A549 (cell line): ENCODE results near the gene SLC25A10. TPM values are rescaled to one million over a fixed set of nuclear protein-coding genes. Genes with fewer than 3 reads are reported as not detected.

Experiments
- ATAC-seq, 2 experiments: fragments of 200-7000 bp in 1 of 2; fragments of >200 bp in 1 of 2; cut with Nextera tagmentation in 1 of 2; cut with Tn5 transposase in 1 of 2; 3 replicates each; pipeline versions ENCODE4 v1.8.0 to v1.9.1; 2018 to 2020; ENCODE audit warnings: mild to moderate bottlenecking in 1 of 2, moderate library complexity in 1 of 2
- CTCF ChIA-PET: fragments of 300-600 bp; sonication (Branson Sonifier 250); formaldehyde crosslinking; extraction: SDS; loops from one replicate; lab custom pipeline; 2021; ENCODE audit warnings: antibody characterized with exemption, inconsistent platforms; lab: Yijun Ruan, JAX
- POLR2A ChIA-PET: fragments of 350-600 bp; formaldehyde crosslinking; extraction: SDS; loops from one replicate; lab custom pipeline; 2021; ENCODE audit warnings: antibody characterized with exemption, inconsistent platforms; lab: Yijun Ruan, JAX
- DNase-seq, 2 experiments: peaks; one replicate each; pipeline versions ENCODE4 v3.0.0 to v3.0.0-alpha.2; 2011 to 2016; ENCODE audit warnings: low read depth in 1 of 2, low spot score in 1 of 2
- FAIRE-seq: peaks from 2 replicates; lab custom pipeline; 2011; peaks lifted over from hg19 to GRCh38; lab: Jason Lieb, UNC
- H3K27ac ChIP-seq, 2 experiments: fragments of >200 bp; sonication (Bioruptor Twin); formaldehyde crosslinking; 3 replicates each; pipeline ENCODE4 v1.5.1; 2016 to 2017
- H3K4me1 ChIP-seq: fragments of >200 bp; sonication (Bioruptor Twin); formaldehyde crosslinking; 3 replicates; pipeline ENCODE4 v1.6.1; 2016
- H3K4me2 ChIP-seq: fragments of >200 bp; sonication (Bioruptor Twin); formaldehyde crosslinking; 3 replicates; pipeline ENCODE4 v1.6.1; 2016
- H3K4me3 ChIP-seq: fragments of >200 bp; sonication (Bioruptor Twin); formaldehyde crosslinking; 3 replicates; pipeline ENCODE4 v1.5.1; 2016
- H3K9me3 ChIP-seq: fragments of >200 bp; sonication (Bioruptor Twin); formaldehyde crosslinking; 3 replicates; pipeline ENCODE4 v1.6.1; 2016
- CBX2 ChIP-seq: fragments of 200-600 bp; sonication (generic); IDR thresholded peaks from 2 replicates; pipeline ENCODE4 v1.6.1; 2016; ENCODE audit warnings: low read depth, mild to moderate bottlenecking, borderline replicate concordance
- CHD2 ChIP-seq: fragments of 150-350 bp; IDR thresholded peaks from 2 replicates; pipeline ENCODE4 v1.6.1; 2014; ENCODE audit warnings: low read length; ENCODE audit not compliant: partially characterized antibody
- CHD4 ChIP-seq: fragments of 200-600 bp; sonication (generic); IDR thresholded peaks from 2 replicates; pipeline ENCODE4 v1.6.1; 2016; ENCODE audit warnings: antibody characterized with exemption, mild to moderate bottlenecking, borderline replicate concordance
- ESRRA ChIP-seq: fragments of 150-350 bp; IDR thresholded peaks from 2 replicates; pipeline ENCODE4 v1.6.1; 2014; ENCODE audit warnings: mild to moderate bottlenecking, low read length, borderline replicate concordance
- FOSB ChIP-seq: fragments of 250-450 bp; sonication (Bioruptor Pico); IDR thresholded peaks from 2 replicates; pipeline ENCODE4 v1.5.0; 2020; ENCODE audit warnings: mild to moderate bottlenecking, moderate library complexity
- HOXB5 ChIP-seq: fragments of 250-450 bp; sonication (Bioruptor Pico); IDR thresholded peaks from 2 replicates; pipeline ENCODE4 v1.5.0; 2020; ENCODE audit warnings: mild to moderate bottlenecking, moderate library complexity
- JUNB ChIP-seq: fragments of >200 bp; sonication (Bioruptor Twin); formaldehyde crosslinking; IDR thresholded peaks from 2 replicates; pipeline ENCODE4 v1.6.1; 2016
- KDM1A ChIP-seq: fragments of 200-600 bp; sonication (generic); IDR thresholded peaks from 2 replicates; pipeline ENCODE4 v1.6.1; 2016; ENCODE audit warnings: low read depth, mild to moderate bottlenecking
- PHF8 ChIP-seq: fragments of 200-600 bp; sonication (generic); IDR thresholded peaks from 2 replicates; pipeline ENCODE4 v1.6.1; 2016; ENCODE audit warnings: low read depth, mild to moderate bottlenecking, antibody characterized with exemption, moderate library complexity, borderline replicate concordance
- RAD21 ChIP-seq, 2 experiments: fragments of >200 bp in 1 of 2; sonication (Bioruptor Twin) in 1 of 2; formaldehyde crosslinking in 1 of 2; IDR thresholded peaks in 1 of 2; conservative IDR thresholded peaks in 1 of 2; 2 replicates in 1 of 2; 3 replicates in 1 of 2; pipeline ENCODE4 v1.6.1; 2012 to 2018; ENCODE audit warnings: inconsistent platforms in 1 of 2
- RARB ChIP-seq: fragments of 250-450 bp; sonication (Bioruptor Pico); IDR thresholded peaks from 2 replicates; pipeline ENCODE4 v1.8.0; 2021; ENCODE audit warnings: mild to moderate bottlenecking, moderate library complexity
- RFX5 ChIP-seq: fragments of 450-650 bp; IDR thresholded peaks from 2 replicates; pipeline ENCODE4 v1.7.1; 2014; ENCODE audit warnings: antibody characterized with exemption, mild to moderate bottlenecking, moderate library complexity
- SMC3 ChIP-seq: fragments of >200 bp; sonication (Bioruptor Twin); formaldehyde crosslinking; IDR thresholded peaks from 3 replicates; pipeline ENCODE4 v1.6.1; 2018; ENCODE audit warnings: inconsistent platforms
- TFCP2L1 ChIP-seq: fragments of 250-450 bp; sonication (Bioruptor Pico); IDR thresholded peaks from 2 replicates; pipeline ENCODE4 v1.5.0; 2021; ENCODE audit warnings: mild to moderate bottlenecking
- ZFP36 ChIP-seq: fragments of 450-650 bp; IDR thresholded peaks from 2 replicates; pipeline ENCODE4 v1.6.1; 2014; ENCODE audit warnings: borderline replicate concordance; ENCODE audit not compliant: partially characterized antibody
- ZNF302 ChIP-seq: fragments of 250-450 bp; sonication (Bioruptor Pico); IDR thresholded peaks from 2 replicates; pipeline ENCODE4 v1.9.0; 2021; ENCODE audit warnings: inconsistent platforms, mild to moderate bottlenecking, moderate library complexity
- ZSCAN20 ChIP-seq: fragments of 250-450 bp; sonication (Bioruptor Pico); IDR thresholded peaks from 2 replicates; pipeline ENCODE4 v1.8.0; 2022; ENCODE audit warnings: mild to moderate bottlenecking, moderate library complexity
- WGBS: methylation state at CpG from one replicate; pipeline ENCODE4 v1.1.6; 2017; ENCODE audit errors: missing lambda C conversion rate; 5-methylcytosine and 5-hydroxymethylcytosine counted together
- polyA plus RNA-seq, 4 experiments: library from polyadenylated mRNA; depleted of rRNA in 3 of 4; stranded (reverse); fragments of >200 nt; fragmentation: RNase III in 1 of 4; extraction: RNeasy Plus Mini Kit Qiagen cat#74134 plus additional on column Dnase treatment in 1 of 4; gene quantifications; 2 replicates in 3 of 4; 3 replicates in 1 of 4; pipeline ENCODE4 v1.2.3, GENCODE V29; 2011 to 2017
- TF ChIP-seq, protein P1 (sequence below): IDR thresholded peaks from 2 replicates; pipeline ENCODE4 v1.6.1; 2012
- TF ChIP-seq, protein P2 (sequence below): IDR thresholded peaks from 2 replicates; pipeline ENCODE4 v1.6.1; 2012; ENCODE audit warnings: low read depth, borderline replicate concordance
- TF ChIP-seq, protein P3 (sequence below): fragments of >200 bp; sonication (Bioruptor Twin); formaldehyde crosslinking; IDR thresholded peaks from 3 replicates; pipeline ENCODE4 v1.5.1; 2016
- TF ChIP-seq, protein P4 (sequence below): fragments of 200-600 bp; sonication (generic); IDR thresholded peaks from 2 replicates; pipeline ENCODE4 v1.6.1; 2016; ENCODE audit warnings: antibody characterized with exemption, mild to moderate bottlenecking, moderate library complexity
- TF ChIP-seq, protein P5 (sequence below): fragments of >200 bp; sonication (Bioruptor Twin); formaldehyde crosslinking; IDR thresholded peaks from 2 replicates; pipeline ENCODE4 v1.6.1; 2016

Gene SLC25A10
- polyA plus RNA-seq, 2 of the 4 experiments (the other 2 are of a cell fraction): 20.0 to 47.0 TPM

DNA sequence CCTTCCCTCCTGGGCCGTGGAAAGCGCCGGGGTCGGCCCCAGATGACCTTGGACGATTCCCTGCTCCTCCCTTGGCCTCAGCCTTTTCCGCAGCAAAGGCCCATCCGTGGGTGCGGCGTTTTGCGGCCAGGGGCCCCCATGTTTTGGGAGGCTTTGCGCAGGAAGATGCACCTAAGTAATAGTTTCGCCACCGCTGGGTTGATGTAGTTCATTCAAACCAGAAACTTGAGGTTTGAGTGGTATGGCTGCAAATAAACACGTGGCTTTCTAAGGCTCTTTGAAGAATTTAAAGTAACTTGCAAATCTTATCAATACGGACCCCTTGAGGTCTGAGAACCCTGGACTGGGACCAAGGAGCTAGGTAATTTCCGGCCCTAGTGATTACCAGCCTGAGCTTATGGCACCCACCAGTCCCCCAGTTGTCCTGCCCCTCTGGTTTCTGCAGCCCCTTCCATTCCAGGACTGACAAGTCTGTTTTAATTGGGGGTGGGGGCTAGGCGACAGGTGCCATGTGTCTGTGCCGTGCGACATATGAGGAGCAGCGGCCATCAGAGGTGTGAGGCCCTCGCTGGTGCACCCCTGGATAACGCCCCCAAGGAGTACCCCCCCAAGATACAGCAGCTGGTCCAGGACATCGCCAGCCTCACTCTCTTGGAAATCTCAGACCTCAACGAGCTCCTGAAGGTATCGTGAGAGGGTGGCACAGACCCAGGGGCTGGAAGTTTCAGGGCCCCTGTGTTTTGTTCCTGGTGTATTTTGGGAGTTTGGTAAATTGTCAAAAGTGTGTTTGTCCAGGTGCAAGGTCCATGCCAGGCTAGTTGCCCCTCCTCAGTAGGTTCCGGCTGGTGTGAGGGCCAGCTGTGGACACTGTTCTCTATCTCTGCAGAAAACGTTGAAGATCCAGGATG, 8.1 kb upstream of the SLC25A10 start:
- DNase-seq (no peak), FAIRE-seq (no peak), ATAC-seq (no peak; a peak in 1 of 6 replicates)
- peak overlapping the region; percentile 97 to 98 for H3K27ac ChIP-seq
- peak overlapping the region; percentile 89 for H3K4me2 ChIP-seq
- ChIA-PET POLR2A (interaction anchor here (0.6 to 3.7 kb wide), 10 partner anchors 9 to 129 kb away, joined by 3 to 42 read pairs (median 4); partner anchors contain the start of genes ARL16, HGS, MCRIP1 and SLC25A10), CTCF (interaction anchor here (0.7 to 2.9 kb wide), 10 partner anchors 8 to 103 kb away, joined by 3 to 19 read pairs (median 4); partner anchors contain the start of genes ARL16 and HGS)
- H3K4me1 ChIP-seq: peaks cover 22% of the 10 kb centered on the region
- 16% methylated on average over 25 of the region's 27 CpGs for WGBS
- TF ChIP-seq, protein P1, sequence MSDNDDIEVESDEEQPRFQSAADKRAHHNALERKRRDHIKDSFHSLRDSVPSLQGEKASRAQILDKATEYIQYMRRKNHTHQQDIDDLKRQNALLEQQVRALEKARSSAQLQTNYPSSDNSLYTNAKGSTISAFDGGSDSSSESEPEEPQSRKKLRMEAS: no peak
- TF ChIP-seq PHF8: 0 out of 2 replicates have a peak, but pooled peaks have one; percentile 3
- no peaks in the 10 kb centered on the region for H3K9me3 ChIP-seq
- peak overlapping the region; percentile 90 for H3K4me3 ChIP-seq

GRCh38 chr17:81705518-81706231, 6.4 kb upstream of the SLC25A10 start:
- FAIRE-seq (no peak), DNase-seq (no peak), ATAC-seq (no peak)
- H3K4me1 ChIP-seq: peaks cover 20% of the 10 kb centered on the region
- no peak overlapping the region for H3K27ac ChIP-seq
- H3K9me3 ChIP-seq: no peaks in the 10 kb centered on the region
- no peak overlapping the region for H3K4me2 ChIP-seq
- TF ChIP-seq CHD2: no peak
- no peak for TF ChIP-seq RARB (CRISPR knock-in tag)
- TF ChIP-seq RAD21 (conservative IDR thresholded peaks at IDR 0.05 in 1 of 2, IDR thresholded peaks at IDR 0.05 in 1 of 2): no peak
- TF ChIP-seq CHD4: no peak
- TF ChIP-seq HOXB5 (CRISPR knock-in tag): no peak
- TF ChIP-seq, protein P2, sequence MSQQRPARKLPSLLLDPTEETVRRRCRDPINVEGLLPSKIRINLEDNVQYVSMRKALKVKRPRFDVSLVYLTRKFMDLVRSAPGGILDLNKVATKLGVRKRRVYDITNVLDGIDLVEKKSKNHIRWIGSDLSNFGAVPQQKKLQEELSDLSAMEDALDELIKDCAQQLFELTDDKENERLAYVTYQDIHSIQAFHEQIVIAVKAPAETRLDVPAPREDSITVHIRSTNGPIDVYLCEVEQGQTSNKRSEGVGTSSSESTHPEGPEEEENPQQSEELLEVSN: no peak
- no peak for TF ChIP-seq ZSCAN20 (CRISPR knock-in tag)
- TF ChIP-seq ESRRA: no peak
- TF ChIP-seq, protein P3, sequence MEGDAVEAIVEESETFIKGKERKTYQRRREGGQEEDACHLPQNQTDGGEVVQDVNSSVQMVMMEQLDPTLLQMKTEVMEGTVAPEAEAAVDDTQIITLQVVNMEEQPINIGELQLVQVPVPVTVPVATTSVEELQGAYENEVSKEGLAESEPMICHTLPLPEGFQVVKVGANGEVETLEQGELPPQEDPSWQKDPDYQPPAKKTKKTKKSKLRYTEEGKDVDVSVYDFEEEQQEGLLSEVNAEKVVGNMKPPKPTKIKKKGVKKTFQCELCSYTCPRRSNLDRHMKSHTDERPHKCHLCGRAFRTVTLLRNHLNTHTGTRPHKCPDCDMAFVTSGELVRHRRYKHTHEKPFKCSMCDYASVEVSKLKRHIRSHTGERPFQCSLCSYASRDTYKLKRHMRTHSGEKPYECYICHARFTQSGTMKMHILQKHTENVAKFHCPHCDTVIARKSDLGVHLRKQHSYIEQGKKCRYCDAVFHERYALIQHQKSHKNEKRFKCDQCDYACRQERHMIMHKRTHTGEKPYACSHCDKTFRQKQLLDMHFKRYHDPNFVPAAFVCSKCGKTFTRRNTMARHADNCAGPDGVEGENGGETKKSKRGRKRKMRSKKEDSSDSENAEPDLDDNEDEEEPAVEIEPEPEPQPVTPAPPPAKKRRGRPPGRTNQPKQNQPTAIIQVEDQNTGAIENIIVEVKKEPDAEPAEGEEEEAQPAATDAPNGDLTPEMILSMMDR: no peak
- TF ChIP-seq RFX5: no peak
- TF ChIP-seq FOSB (CRISPR knock-in tag): no peak
- TF ChIP-seq SMC3: no peak
- TF ChIP-seq, protein P4, sequence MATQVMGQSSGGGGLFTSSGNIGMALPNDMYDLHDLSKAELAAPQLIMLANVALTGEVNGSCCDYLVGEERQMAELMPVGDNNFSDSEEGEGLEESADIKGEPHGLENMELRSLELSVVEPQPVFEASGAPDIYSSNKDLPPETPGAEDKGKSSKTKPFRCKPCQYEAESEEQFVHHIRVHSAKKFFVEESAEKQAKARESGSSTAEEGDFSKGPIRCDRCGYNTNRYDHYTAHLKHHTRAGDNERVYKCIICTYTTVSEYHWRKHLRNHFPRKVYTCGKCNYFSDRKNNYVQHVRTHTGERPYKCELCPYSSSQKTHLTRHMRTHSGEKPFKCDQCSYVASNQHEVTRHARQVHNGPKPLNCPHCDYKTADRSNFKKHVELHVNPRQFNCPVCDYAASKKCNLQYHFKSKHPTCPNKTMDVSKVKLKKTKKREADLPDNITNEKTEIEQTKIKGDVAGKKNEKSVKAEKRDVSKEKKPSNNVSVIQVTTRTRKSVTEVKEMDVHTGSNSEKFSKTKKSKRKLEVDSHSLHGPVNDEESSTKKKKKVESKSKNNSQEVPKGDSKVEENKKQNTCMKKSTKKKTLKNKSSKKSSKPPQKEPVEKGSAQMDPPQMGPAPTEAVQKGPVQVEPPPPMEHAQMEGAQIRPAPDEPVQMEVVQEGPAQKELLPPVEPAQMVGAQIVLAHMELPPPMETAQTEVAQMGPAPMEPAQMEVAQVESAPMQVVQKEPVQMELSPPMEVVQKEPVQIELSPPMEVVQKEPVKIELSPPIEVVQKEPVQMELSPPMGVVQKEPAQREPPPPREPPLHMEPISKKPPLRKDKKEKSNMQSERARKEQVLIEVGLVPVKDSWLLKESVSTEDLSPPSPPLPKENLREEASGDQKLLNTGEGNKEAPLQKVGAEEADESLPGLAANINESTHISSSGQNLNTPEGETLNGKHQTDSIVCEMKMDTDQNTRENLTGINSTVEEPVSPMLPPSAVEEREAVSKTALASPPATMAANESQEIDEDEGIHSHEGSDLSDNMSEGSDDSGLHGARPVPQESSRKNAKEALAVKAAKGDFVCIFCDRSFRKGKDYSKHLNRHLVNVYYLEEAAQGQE: no peak
- TF ChIP-seq CBX2: no peak
- no peak for TF ChIP-seq ZNF302 (CRISPR knock-in tag)
- no peak for TF ChIP-seq TFCP2L1
- TF ChIP-seq KDM1A: no peak
- no peak for TF ChIP-seq ZFP36
- TF ChIP-seq JUNB: no peak
- TF ChIP-seq, protein P5, sequence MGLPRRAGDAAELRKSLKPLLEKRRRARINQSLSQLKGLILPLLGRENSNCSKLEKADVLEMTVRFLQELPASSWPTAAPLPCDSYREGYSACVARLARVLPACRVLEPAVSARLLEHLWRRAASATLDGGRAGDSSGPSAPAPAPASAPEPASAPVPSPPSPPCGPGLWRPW: no peak
- ChIA-PET CTCF (interaction anchor here (0.8 to 1.6 kb wide), 3 partner anchors 10 to 22 kb away, joined by 3 to 4 read pairs (median 3); partner anchors contain the start of genes ARL16 and HGS), POLR2A (no interaction called here)
- no peak overlapping the region for H3K4me3 ChIP-seq
- WGBS: 95% methylated on average over 30 of the region's 30 CpGs
